ENCODE results near the gene NOS1AP.

DNA sequence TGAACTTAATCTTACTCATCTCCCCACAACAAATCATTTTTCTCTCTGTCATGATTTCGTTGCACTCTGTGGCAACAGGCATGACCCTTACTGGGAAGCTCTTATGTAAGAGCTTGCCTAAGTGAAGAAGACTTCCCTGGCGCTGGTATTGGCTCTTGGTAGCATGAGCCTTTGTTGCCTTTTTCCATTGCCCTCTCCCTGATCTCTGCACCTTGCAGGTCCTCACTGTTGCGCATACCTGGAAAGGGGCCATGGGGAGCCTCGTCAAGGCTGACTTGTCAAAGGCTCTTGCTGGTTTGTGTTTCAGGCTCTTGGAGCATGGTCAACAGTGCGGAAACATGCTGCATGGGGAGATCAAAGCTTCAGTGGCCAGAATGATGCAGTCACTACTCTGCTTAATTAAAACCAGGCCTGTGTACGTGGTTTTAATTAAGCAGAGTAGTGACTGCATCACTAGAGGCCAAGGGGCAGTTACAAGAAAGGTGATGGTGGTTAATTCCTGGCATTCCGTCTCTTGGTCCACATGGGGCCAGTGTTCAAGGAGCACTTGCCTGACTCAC is 165.8 kb downstream of the NOS1AP start:
- TF ChIP-seq, protein P1, sequence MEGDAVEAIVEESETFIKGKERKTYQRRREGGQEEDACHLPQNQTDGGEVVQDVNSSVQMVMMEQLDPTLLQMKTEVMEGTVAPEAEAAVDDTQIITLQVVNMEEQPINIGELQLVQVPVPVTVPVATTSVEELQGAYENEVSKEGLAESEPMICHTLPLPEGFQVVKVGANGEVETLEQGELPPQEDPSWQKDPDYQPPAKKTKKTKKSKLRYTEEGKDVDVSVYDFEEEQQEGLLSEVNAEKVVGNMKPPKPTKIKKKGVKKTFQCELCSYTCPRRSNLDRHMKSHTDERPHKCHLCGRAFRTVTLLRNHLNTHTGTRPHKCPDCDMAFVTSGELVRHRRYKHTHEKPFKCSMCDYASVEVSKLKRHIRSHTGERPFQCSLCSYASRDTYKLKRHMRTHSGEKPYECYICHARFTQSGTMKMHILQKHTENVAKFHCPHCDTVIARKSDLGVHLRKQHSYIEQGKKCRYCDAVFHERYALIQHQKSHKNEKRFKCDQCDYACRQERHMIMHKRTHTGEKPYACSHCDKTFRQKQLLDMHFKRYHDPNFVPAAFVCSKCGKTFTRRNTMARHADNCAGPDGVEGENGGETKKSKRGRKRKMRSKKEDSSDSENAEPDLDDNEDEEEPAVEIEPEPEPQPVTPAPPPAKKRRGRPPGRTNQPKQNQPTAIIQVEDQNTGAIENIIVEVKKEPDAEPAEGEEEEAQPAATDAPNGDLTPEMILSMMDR (IDR thresholded peaks at IDR 0.05; ENCODE audit: low read length), result no peak
- TF ChIP-seq EZH2 (IDR thresholded peaks at IDR 0.05; ENCODE audit: borderline replicate concordance, low read length), result no peak

Data from OCI-LY1 (cell line).